NK-92 treated with Interleukin-12 subunit alpha and Interleukin-12 subunit beta, amount 100 ng/mL, for 24 hours (cell line): Measurements from ENCODE around the gene CACNA1G.

Experiments
- DNase-seq: peaks from one replicate; lab custom pipeline; 2025; lab: John Stamatoyannopoulos, UW

The CACNA1G gene

GRCh38 chr17:50632637-50633036 lies 72.1 kb downstream of the CACNA1G start:
- no peak for DNase-seq

DNA sequence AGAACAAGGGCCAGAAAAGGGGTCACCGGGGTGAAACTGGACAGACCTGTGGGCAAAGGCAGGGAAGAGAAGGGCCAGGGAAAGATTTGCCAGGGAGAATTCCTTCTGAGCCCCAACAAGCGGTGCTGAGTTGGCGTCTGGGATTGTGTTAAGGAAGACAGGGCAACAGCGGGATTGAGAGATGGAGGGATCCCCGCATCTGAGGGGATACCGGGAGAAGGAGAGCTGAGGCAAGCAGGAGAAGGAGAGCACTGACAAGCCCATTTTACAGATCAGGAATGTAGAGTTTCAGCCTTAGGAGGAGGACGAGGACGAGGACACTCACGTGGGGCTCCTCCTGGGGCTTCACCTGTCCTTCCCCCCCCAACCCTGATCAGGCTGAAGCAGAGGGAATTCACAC lies 73.2 kb downstream of the CACNA1G start:
- DNase-seq, result no peak

DNA sequence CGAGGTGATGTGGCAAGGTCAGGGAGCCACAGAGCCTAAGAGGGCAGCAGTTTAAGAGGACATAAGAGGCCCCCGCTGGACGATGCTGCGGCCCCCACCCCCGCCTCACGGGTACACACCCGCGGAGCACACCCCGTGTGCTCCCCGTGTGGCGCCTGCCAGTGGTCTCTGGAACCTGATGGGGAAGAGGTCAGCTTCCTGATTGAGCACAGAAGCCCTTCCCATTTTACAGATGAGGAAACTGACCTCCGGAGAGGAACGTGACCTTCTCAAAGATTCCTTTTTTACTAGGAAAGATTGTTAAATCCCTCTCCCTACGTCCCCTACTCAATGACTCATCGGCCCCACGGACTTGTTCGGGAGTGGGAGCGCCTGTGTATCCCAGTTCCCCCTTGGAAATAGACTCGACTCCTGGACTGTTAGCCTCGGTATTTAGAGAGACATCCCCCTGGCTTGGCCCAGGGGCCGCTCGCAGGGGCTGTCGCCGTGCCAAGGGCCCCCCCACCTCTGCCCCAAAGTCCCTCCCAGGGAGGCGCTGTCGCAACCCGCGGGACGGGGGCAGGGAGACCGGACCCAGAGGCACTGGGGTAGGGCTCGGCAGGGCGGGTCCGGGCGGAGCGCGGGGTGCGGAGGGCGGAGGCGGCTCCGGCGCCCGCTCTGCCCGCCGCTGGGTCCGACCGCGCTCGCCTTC lies 73.9 kb downstream of the CACNA1G start, which contains the start of gene ABCC3:
Gene ABCC3, plus strand, starts transcription at position 658 of the 691 bp plus-strand sequence. CDS start 56 bp downstream, outside the sequence.
- no peak for DNase-seq

- no peak for DNase-seq
Observed at GRCh38 chr17:50634915-50635731, 74.6 kb downstream of the CACNA1G start.

DNA sequence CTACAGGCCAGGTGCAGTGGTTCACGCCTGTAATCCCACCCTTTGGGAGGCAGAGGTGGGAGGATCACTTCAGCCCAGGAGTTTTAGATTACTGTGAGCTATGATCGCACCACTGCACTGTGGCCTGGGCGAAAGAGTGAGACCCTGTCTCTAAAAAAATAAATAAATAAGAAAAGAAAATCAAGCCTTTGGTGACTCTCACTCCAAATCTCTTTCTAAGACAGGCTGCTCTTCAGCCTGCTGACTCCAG lies 75.1 kb downstream of the CACNA1G start:
- DNase-seq, result no peak

DNA sequence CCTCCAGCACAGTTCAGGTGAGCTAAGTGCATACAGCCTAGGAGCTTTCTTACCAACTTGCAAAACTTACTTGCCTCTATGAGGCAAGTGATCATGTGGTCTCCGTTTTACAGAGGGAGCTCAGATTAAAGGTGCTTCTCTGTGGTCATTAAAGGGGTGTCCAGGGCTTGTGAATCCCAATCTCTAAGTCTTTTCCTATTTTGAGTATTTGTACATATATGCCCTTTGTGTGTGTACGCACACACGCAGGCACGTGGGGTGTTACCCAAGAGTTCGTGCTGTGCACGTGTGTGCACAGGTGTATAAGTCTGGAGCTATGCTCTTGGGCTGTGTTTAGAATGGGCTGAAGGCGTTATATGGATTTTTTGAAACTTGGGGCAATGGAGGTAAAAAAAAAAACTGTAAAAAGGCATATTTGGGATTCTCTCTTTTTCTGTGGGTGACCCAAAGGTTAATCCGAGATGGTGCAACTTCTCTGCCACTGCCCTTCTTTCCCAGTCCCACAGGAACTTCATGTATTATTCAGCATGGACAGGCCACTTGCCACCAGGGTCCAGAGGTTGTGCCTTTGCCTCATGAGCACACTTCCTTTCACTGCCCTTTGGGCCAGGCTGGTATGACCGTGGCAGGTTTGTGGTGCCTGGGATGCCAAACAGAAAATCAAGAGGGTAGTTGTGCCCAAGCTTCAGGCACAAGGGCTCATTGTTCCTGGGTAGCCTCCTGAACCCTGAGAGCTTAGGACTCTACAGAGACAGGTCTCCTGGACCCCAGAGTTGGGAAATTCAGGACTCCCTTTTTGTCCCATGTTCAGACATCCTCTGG lies 75.7 kb downstream of the CACNA1G start:
- no peak for DNase-seq

DNA sequence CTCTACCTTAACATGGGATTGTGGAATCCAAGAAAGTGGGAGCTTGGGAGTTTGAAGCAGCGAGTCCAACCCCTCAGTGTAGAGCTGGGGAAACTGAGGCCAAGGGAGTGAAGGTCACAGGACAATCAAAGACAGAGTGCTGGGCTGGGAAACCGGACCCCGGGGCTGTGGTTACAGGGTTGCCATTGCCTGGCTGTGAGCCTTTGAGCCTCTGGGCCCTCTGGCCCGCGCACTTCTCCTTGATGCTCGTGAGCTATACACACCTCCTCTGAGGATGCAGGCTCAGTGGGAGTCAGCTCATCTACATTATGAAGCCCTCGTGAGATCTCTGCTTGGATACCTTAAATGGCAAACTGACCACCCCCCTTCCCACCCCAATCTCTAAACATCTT lies 76.3 kb downstream of the CACNA1G start:
- no peak for DNase-seq

GRCh38 chr17:50637829-50638605 lies 77.5 kb downstream of the CACNA1G start:
- no peak for DNase-seq

DNA sequence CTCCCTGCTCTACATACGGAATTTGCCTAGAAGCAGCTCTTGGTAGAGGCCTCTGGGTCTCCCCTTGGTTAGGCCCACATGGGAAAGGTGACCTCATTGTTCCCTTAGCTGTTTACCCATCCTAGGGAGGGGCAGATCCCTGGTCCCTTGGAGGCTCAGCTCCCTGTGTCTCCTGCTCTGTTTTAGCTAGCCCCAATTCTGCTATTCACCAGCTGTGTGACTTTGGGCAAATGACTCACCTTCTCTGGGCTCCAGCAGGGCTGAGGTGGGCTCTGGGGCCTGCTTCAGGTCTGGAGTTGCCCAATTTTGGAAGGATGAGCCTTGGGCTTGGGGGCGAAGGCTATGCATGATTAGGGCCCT lies 78.1 kb downstream of the CACNA1G start:
- DNase-seq, result no peak

- DNase-seq, result no peak
Observed at GRCh38 chr17:50638966-50639713, 78.6 kb downstream of the CACNA1G start.

GRCh38 chr17:50640686-50641351 lies 80.3 kb downstream of the CACNA1G start:
- DNase-seq, result no peak

DNA sequence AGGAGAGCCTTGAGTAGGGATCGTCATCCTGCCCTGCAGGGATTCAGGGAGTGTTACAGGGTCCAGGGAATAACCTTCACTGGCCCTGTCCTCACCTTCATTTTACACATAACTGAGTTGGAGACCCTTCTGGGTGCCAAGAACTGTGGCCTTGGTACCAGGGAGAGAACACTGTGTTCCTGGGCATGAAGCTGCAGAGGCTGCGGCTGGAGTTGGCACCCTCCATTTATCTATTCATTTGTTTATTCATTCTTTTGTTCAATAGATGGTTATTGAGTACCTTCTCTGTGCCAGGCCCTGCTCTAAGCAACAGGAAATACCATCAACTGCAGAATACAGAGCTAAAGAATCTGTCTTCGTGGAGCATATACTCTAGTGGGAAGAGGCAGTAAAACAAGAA lies 80.8 kb downstream of the CACNA1G start:
- no peak for DNase-seq

GRCh38 chr17:50642071-50642721 lies 81.7 kb downstream of the CACNA1G start:
- no peak for DNase-seq

- no peak for DNase-seq
Observed at GRCh38 chr17:50642722-50643656, 82.5 kb downstream of the CACNA1G start.

- no peak for DNase-seq
Observed at GRCh38 chr17:50645748-50646682, 85.5 kb downstream of the CACNA1G start.

DNA sequence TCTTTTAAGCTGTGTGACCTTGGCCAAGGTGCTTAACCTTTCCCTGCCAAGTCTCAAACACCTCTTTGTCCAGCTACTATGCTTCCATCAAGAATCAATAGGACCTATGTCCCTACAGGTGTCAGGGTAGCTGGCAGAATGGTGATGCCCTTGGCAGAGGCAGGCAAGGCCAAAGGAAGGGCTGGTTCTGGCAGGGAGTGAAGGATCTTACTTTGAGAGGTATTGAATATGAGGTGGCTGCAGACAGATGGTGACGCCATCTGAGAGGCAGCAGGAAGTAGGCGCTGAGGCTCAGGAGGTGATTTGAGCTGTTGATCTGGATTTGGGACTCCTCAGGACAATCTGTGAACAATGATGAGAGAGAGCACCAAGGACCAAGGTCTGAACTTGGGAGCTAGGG lies 86.7 kb downstream of the CACNA1G start:
- no peak for DNase-seq

DNA sequence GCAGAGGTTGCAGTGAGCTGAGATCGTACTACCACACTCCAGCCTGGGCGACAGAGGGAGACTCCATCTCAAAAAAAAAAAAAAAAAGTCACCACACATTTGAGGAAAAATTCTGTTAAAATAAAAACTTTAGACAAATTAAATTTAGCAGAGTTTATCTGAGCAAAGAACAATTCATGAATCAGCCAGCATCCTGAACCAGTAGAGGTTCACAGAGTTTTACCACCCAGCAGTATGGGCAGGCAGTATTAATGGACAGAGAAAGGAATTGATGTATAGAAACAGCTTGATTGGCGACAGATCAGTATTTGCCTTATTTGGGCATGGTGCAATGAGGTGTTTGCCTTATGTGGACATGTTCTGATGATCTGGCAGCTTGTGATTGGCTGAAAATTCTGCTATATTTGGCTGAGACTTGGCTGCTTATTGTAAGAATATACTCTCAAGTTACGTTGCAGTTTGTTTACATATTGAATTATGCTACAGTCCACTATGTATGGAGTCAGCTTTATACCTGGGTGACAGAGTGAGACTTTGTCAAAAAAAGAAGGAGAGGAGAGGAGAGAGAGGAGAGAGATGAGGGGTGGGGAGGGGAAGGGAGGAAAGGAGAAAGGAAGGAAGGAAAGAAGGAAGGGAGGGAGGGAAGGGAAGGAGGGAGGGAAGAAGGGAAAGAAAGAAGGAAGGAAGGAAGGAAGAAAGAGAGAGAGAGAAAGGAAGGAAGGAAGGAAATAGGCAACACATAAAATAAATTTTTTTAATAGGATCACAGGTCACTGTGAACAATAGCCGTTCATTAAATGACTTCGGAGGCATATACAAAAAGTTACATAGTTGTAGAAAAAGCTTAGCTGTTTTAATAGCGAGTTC lies 88.8 kb downstream of the CACNA1G start:
- no peak for DNase-seq
